GM12878 (cell line): Measurements from ENCODE around the gene HTRA2. TPM values are rescaled to one million over a fixed set of nuclear protein-coding genes. Genes with fewer than 3 reads are reported as not detected.
A peak's percentile ranks its signal among the peaks of the same experiment; 100 is the strongest.

Experiments
- ATAC-seq: fragments of 200-7000 bp; cut with Tn5 transposase; 3 replicates; pipeline ENCODE4 v1.9.1; 2020; ENCODE audit warnings: mild to moderate bottlenecking, moderate library complexity
- BruUV-seq: library from RNA; stranded (reverse); fragments of 400-500 nt; replicated peaks from 2 replicates; lab custom pipeline; 2021; lab: Mats Ljungman, UMichigan
- CTCF ChIA-PET: fragments of 300-600 bp; sonication (Branson Sonifier 250); formaldehyde crosslinking; extraction: SDS; loops from one replicate; lab custom pipeline; 2021; ENCODE audit warnings: inconsistent platforms; lab: Yijun Ruan, JAX
- POLR2A ChIA-PET: fragments of 350-600 bp; formaldehyde crosslinking; extraction: SDS; loops from one replicate; lab custom pipeline; 2021; ENCODE audit warnings: inconsistent platforms; lab: Charles Lee
- RAD21 ChIA-PET: fragments of 300-600 bp; sonication (Branson Sonifier 250); formaldehyde crosslinking; loops from one replicate; lab custom pipeline; 2023; ENCODE audit warnings: antibody characterized with exemption; ENCODE audit not compliant: unreplicated experiment; lab: Charles Lee
- SMC1A ChIA-PET: fragments of 300-600 bp; sonication (Branson Sonifier 250); formaldehyde crosslinking; loops from one replicate; lab custom pipeline; 2023; ENCODE audit not compliant: unreplicated experiment, uncharacterized antibody; lab: Charles Lee
- DNase-seq: peaks from one replicate; pipeline ENCODE4 v3.0.0-alpha.2; 2011; ENCODE audit warnings: low read depth, low spot score
- FAIRE-seq: peaks from 3 replicates; lab custom pipeline; 2011; peaks lifted over from hg19 to GRCh38; lab: Jason Lieb, UNC
- H2AFZ ChIP-seq: 2 replicates; pipeline ENCODE4 v1.6.0; 2011; ENCODE audit warnings: low read depth, low read length, control low read depth; ENCODE audit not compliant: control insufficient read depth
- H3K27ac ChIP-seq: 2 replicates; pipeline ENCODE4 v1.5.1; 2011; ENCODE audit warnings: control low read depth; ENCODE audit not compliant: control insufficient read depth, insufficient read depth
- H3K27me3 ChIP-seq, 2 experiments: replicated peaks in 1 of 2; 2 replicates each; pipeline versions ENCODE4 v1.6.0 to v1.6.1; 2011; ENCODE audit warnings: low read length in 1 of 2; ENCODE audit not compliant: control insufficient read depth in 2 of 2, insufficient read depth in 2 of 2
- H3K36me3 ChIP-seq, 2 experiments: 2 replicates each; pipeline ENCODE4 v1.5.1; 2011; ENCODE audit warnings: low read length in 1 of 2; ENCODE audit not compliant: control insufficient read depth in 2 of 2, insufficient read depth in 2 of 2
- H3K4me1 ChIP-seq: 2 replicates; pipeline ENCODE4 v1.6.1; 2011; ENCODE audit warnings: mild to moderate bottlenecking, low read length, moderate library complexity, mixed read lengths; ENCODE audit not compliant: control insufficient read depth, insufficient read depth
- H3K4me2 ChIP-seq: 2 replicates; pipeline ENCODE4 v1.6.0; 2011; ENCODE audit warnings: control low read depth; ENCODE audit not compliant: control insufficient read depth, insufficient read depth
- H3K4me3 ChIP-seq: fragments of 200-600 bp; sonication (generic); 2 replicates; pipeline ENCODE4 v1.5.1; 2016
- H3K79me2 ChIP-seq: 2 replicates; pipeline ENCODE4 v1.6.0; 2011; ENCODE audit warnings: low read length; ENCODE audit not compliant: control insufficient read depth, insufficient read depth
- H3K9ac ChIP-seq: 2 replicates; pipeline ENCODE4 v1.8.0; 2011; ENCODE audit warnings: low read length, control low read depth, mixed read lengths; ENCODE audit not compliant: control insufficient read depth, insufficient read depth
- H3K9me3 ChIP-seq: replicated peaks from 3 replicates; pipeline ENCODE4 v1.5.1; 2011; ENCODE audit warnings: mild to moderate bottlenecking, low read length; ENCODE audit not compliant: control insufficient read depth, insufficient read depth
- H4K20me1 ChIP-seq: 2 replicates; pipeline ENCODE4 v1.6.0; 2011; ENCODE audit not compliant: control insufficient read depth, insufficient read depth
- BCL3 ChIP-seq: IDR thresholded peaks from 2 replicates; pipeline ENCODE4 v1.6.1; 2011; ENCODE audit warnings: borderline replicate concordance, low read depth, mild to moderate bottlenecking, moderate library complexity, low read length; ENCODE audit not compliant: insufficient read depth, poor library complexity, severe bottlenecking
- CHD1 ChIP-seq: IDR thresholded peaks from 2 replicates; pipeline ENCODE4 v1.6.1; 2012; ENCODE audit warnings: low read depth, low read length, improper control_type of control experiment
- CREM ChIP-seq: IDR thresholded peaks from 2 replicates; pipeline ENCODE4 v1.6.1; 2014; ENCODE audit warnings: antibody characterized with exemption, low read depth
- DPF2 ChIP-seq: fragments of 450-650 bp; IDR thresholded peaks from 2 replicates; pipeline ENCODE4 v1.6.1; 2017; ENCODE audit warnings: mild to moderate bottlenecking
- HCFC1 ChIP-seq: fragments of 150-350 bp; IDR thresholded peaks from 2 replicates; pipeline ENCODE4 v1.6.1; 2014; ENCODE audit warnings: low read length
- MTA2 ChIP-seq: fragments of 450-650 bp; IDR thresholded peaks from 2 replicates; pipeline ENCODE4 v1.6.1; 2016; ENCODE audit warnings: low read depth, mild to moderate bottlenecking, moderate library complexity
- SREBF2 ChIP-seq: IDR thresholded peaks from 2 replicates; pipeline ENCODE4 v1.6.1; 2012; ENCODE audit warnings: mild to moderate bottlenecking, low read length
- STAT3 ChIP-seq: IDR thresholded peaks from 2 replicates; pipeline ENCODE4 v1.6.1; 2011; ENCODE audit warnings: low read depth, low read length, improper control_type of control experiment
- WGBS: methylation state at CpG from one replicate; pipeline ENCODE4 v1.1.6; 2016; ENCODE audit warnings: low lambda C conversion rate; ENCODE audit not compliant: insufficient replicate concordance, insufficient coverage; ENCODE audit errors: missing lambda C conversion rate; 5-methylcytosine and 5-hydroxymethylcytosine counted together
- in situ Hi-C: fragments of 300-500 bp; cut with MboI; formaldehyde crosslinking; loops from 9 replicates; pipeline ENCODE4 v1.14.3; 2018; ENCODE audit warnings: mixed read lengths
- intact Hi-C: fragments of 100-400 bp; cut with micrococcal nuclease; formaldehyde crosslinking; loops from one replicate; pipeline ENCODE4 v1.14.2; 2022; ENCODE audit not compliant: unreplicated experiment
- polyA plus RNA-seq, 11 experiments: library from polyadenylated mRNA; depleted of rRNA in 4 of 11; unstranded in 6 of 11; stranded (reverse) in 5 of 11; fragments of >200 nt; fragmentation: Nextera tagmentation in 4 of 11; fragmentation: Illumina TruSeq in 1 of 11; extraction: Ambion mirVana in 4 of 11; extraction: Trizol in 1 of 11; gene quantifications; 1 replicate in 1 of 11; 2 replicates in 10 of 11; pipeline versions ENCODE4 v1.2.1 to v1.2.3, GENCODE V29; 2011 to 2016; ENCODE audit warnings: inconsistent platforms in 2 of 11, missing spikeins in 2 of 11, low read depth in 1 of 11
- total RNA-seq, 4 experiments: library from RNA; depleted of rRNA in 3 of 4; stranded (reverse); fragments of >200 nt in 3 of 4; fragmentation: Illumina TruSeq in 1 of 4; extraction: Trizol in 1 of 4; gene quantifications; 2 replicates each; pipeline versions ENCODE4 v1.2.1 to v1.2.3, GENCODE V29; 2013 to 2021
- TF ChIP-seq, protein P1 (sequence below): fragments of 450-650 bp; IDR thresholded peaks from 2 replicates; pipeline ENCODE4 v1.6.1; 2016; ENCODE audit warnings: mild to moderate bottlenecking

The HTRA2 gene
- total and polyA plus RNA-seq, 10 of the 15 experiments (the other 5 are each of a cell fraction or from before 2014, with no cell fraction given) = 42.3 to 73.9 (median 54.6) TPM

GRCh38 chr2:74507926-74508520, 21.7 kb upstream of the HTRA2 start:
- Histone ChIP-seq H3K36me3 (peaks cover 0 to 7% of the 10 kb centered on the region in 2 experiments; a peak in 1 of 4 replicates), H3K4me2 (peak overlapping the region; percentile 95), H3K9me3 (no peaks in the 10 kb centered on the region), H4K20me1 (no peaks in the 10 kb centered on the region), H3K27me3 (peaks cover 2 to 3% of the 10 kb centered on the region in 2 experiments; a peak in 3 of 4 replicates), H3K79me2 (peaks cover 12% of the 10 kb centered on the region), H3K27ac (peak overlapping the region; percentile 97), H3K9ac (peak overlapping the region; percentile 93), H3K4me3 (peak overlapping the region; percentile 98), H3K4me1 (peaks cover 22% of the 10 kb centered on the region), H2AFZ (peak overlapping the region; percentile 100)
- FAIRE-seq (no peak), ATAC-seq (peak; percentile 53), DNase-seq (no peak)
- TSS peak; percentile 78 for BruUV-seq
- ChIA-PET RAD21 (interaction anchor here (0.9 to 5.5 kb wide), 4 partner anchors 23 to 79 kb away, joined by 3 to 61 read pairs (median 26); partner anchors contain the start of genes AUP1 and HTRA2), POLR2A (interaction anchor here (0.9 to 5.8 kb wide), 7 partner anchors 14 to 81 kb away, joined by 3 to 33 read pairs (median 3); partner anchors contain the start of genes AUP1, DQX1, HTRA2 and TTC31), CTCF (interaction anchor here (0.6 to 13.9 kb wide), 9 partner anchors 12 to 91 kb away, joined by 3 to 231 read pairs (median 6); partner anchors contain the start of genes AUP1, CCDC142, DQX1 and HTRA2), SMC1A (interaction anchor here (0.7 to 5.2 kb wide), 4 partner anchors 22 to 78 kb away, joined by 3 to 71 read pairs (median 28); partner anchors contain the start of genes AUP1, DQX1 and HTRA2)
- no peak for TF ChIP-seq SREBF2
- no peak for TF ChIP-seq BCL3
- TF ChIP-seq, protein P1, sequence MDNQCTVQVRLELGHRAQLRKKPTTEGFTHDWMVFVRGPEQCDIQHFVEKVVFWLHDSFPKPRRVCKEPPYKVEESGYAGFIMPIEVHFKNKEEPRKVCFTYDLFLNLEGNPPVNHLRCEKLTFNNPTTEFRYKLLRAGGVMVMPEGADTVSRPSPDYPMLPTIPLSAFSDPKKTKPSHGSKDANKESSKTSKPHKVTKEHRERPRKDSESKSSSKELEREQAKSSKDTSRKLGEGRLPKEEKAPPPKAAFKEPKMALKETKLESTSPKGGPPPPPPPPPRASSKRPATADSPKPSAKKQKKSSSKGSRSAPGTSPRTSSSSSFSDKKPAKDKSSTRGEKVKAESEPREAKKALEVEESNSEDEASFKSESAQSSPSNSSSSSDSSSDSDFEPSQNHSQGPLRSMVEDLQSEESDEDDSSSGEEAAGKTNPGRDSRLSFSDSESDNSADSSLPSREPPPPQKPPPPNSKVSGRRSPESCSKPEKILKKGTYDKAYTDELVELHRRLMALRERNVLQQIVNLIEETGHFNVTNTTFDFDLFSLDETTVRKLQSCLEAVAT = peak; percentile 64; the same call in 1 of the 2 replicates
- TF ChIP-seq STAT3 = no peak
- TF ChIP-seq HCFC1 = no peak
- TF ChIP-seq CREM = no peak
- 0 out of 2 replicates have a peak, but pooled peaks have one; percentile 37 for TF ChIP-seq MTA2
- TF ChIP-seq CHD1 = no peak
- 0 out of 2 replicates have a peak, but pooled peaks have one; percentile 10 for TF ChIP-seq DPF2
- in situ Hi-C loops = no loop called here
- 16% methylated on average over 38 of the region's 38 CpGs for WGBS
- intact Hi-C loops = loop anchor here (1.0 kb wide), 2 partner anchors 21 to 79 kb away; partner anchors contain the start of genes AUP1 and HTRA2
